AG04450 (cell line): Measurements from ENCODE around the gene AP2B1. TPM values are rescaled to one million over a fixed set of nuclear protein-coding genes. Genes with fewer than 3 reads are reported as not detected.
"Not testable (repeated sequence)": the region's sequence is repeated elsewhere in the genome, so short reads cannot be mapped to it uniquely, and the experiment has no call there.

Source experiments
- CTCF ChIA-PET: fragments of 300-600, 350-600 bp; formaldehyde crosslinking; extraction: SDS; loops from one replicate; lab custom pipeline; 2022; ENCODE audit warnings: antibody characterized with exemption, inconsistent platforms; lab: Charles Lee
- POLR2A ChIA-PET: fragments of 350-600 bp; formaldehyde crosslinking; extraction: SDS; loops from one replicate; lab custom pipeline; 2021; ENCODE audit warnings: antibody characterized with exemption, inconsistent platforms; lab: Yijun Ruan, JAX
- DNase-seq: peaks from one replicate; pipeline ENCODE4 v3.0.0-alpha.2; 2011; ENCODE audit warnings: low read depth, low spot score
- H3K27ac ChIP-seq: one replicate; pipeline ENCODE4 v1.5.1; 2012; ENCODE audit warnings: low read depth, low read length, control low read depth
- H3K27me3 ChIP-seq: one replicate; pipeline ENCODE4 v1.6.0; 2012; ENCODE audit warnings: low read length; ENCODE audit not compliant: control insufficient read depth, insufficient read depth
- H3K4me3 ChIP-seq: 2 replicates; pipeline ENCODE4 v1.5.1; 2011; ENCODE audit warnings: mild to moderate bottlenecking, low read depth, low read length, control low read depth
- H3K9me3 ChIP-seq: 2 replicates; pipeline ENCODE4 v1.5.1; 2012; ENCODE audit warnings: low read length; ENCODE audit not compliant: control insufficient read depth, insufficient read depth
- polyA plus RNA-seq: library from polyadenylated mRNA; depleted of rRNA; stranded (reverse); fragments of >200 nt; gene quantifications from 2 replicates; pipeline ENCODE4 v1.2.3, GENCODE V29; 2011
- TF ChIP-seq, protein P1 (sequence below): IDR thresholded peaks from 2 replicates; pipeline ENCODE4 v1.5.1; 2011; ENCODE audit warnings: low read depth, low read length, control low read depth, inconsistent platforms

The AP2B1 gene
- polyA plus RNA-seq, 1 experiment: 258 TPM

DNA sequence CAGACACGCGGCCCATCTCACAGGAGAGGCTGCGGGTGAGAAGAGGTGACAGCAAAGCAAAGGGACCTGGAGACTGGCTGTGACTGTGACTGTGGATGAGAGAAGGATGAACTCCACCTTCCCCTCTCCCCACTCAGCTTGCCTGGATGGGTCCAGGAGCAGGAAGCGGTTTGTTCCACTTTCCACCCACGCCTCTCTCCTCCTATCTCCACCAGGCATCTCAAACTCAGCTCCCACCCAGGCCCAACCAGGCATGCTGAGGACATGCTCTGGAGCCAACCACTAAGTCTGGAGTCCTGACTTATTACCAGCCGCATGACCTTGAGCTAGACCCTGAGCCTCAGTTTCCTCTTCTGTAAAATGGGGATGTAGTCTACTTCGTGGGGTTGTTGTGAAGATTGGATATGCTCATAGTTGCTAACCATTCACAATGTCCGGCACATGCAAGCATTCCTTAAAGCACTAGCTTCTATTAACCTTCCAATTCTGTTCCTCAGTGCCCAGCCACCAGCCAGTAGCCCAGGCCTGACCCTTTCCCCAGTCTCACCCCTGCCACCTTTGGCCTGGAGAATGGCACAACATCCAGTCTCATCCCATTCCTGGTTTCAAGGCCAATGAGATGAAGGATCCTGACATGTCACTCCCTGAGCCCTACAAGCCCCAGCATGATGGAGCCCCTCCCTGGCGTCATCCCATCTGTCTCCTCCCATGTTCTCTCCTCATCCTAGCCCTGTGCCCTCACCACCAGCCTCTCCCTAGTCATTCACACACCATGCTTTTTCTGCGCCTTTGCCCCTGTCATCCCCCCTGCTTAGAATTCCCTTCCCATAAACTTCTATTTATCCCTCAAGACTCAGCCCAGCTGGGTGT, 163.6 kb downstream of the AP2B1 start:
- no peaks in the 10 kb centered on the region; the same call in 1 of the 2 replicates for H3K9me3 ChIP-seq
- H3K27me3 ChIP-seq: peaks cover 35% of the 10 kb centered on the region
- CTCF ChIA-PET: interaction anchor here (0.5 to 9.3 kb wide), 6 partner anchors 13 to 219 kb away, joined by 6 to 357 read pairs (median 12); no protein-coding TSS in a partner anchor
- POLR2A ChIA-PET: interaction anchor here (1.3 kb wide), 1 partner anchor 58 kb away, joined by 3 read pairs; the partner anchor contains the start of gene TAF15
- TF ChIP-seq, protein P1, sequence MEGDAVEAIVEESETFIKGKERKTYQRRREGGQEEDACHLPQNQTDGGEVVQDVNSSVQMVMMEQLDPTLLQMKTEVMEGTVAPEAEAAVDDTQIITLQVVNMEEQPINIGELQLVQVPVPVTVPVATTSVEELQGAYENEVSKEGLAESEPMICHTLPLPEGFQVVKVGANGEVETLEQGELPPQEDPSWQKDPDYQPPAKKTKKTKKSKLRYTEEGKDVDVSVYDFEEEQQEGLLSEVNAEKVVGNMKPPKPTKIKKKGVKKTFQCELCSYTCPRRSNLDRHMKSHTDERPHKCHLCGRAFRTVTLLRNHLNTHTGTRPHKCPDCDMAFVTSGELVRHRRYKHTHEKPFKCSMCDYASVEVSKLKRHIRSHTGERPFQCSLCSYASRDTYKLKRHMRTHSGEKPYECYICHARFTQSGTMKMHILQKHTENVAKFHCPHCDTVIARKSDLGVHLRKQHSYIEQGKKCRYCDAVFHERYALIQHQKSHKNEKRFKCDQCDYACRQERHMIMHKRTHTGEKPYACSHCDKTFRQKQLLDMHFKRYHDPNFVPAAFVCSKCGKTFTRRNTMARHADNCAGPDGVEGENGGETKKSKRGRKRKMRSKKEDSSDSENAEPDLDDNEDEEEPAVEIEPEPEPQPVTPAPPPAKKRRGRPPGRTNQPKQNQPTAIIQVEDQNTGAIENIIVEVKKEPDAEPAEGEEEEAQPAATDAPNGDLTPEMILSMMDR: no peak
- no peak for DNase-seq
- H3K4me3 ChIP-seq: no peak overlapping the region
- H3K27ac ChIP-seq: no peak overlapping the region

DNA sequence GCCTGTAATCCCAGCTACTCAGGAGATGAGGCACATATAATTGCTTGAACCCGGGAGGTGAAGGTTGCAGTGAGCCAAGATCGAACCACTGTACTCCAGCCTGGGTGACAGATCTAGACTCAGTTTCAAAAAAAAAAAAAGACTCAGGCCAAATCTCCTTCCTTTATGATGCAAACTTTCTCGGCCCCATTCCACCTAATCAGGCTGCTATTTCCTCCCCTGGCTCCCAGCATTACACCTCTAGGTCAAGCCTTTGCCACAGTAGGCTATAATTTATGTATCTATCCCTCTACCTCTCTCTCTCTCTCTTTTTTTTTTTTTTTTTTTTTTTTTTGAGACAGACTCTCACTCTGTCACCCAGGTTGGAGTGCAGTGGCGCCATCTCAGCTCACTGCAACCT, 164.4 kb downstream of the AP2B1 start:
- POLR2A ChIA-PET: not testable (repeated sequence)
- CTCF ChIA-PET: interaction anchor here (2.4 to 9.3 kb wide), 2 partner anchors 12 to 136 kb away, joined by 15 to 357 read pairs; no protein-coding TSS in a partner anchor

DNA sequence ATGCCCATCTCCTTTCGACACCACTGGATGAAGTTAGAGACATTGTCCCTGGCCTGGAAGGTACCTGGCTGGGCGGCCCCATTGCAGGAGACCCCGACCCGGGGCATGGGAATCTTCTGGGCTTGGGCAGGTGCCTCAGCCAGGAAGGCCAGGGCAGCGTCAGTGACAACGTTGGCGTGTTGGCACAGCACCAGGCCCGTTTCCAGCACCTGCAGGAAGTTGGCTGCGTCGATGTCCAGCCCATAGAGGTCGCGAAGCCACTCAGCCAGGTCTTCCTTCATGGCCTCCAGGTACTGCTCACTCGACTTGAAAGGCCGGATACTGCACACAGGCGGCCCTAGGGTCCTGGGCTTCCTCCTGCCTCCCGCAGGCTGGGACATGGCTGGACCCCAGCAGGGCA, 165.3 kb downstream of the AP2B1 start:
- Histone ChIP-seq H3K27me3 (peaks cover 39% of the 10 kb centered on the region), H3K9me3 (no peaks in the 10 kb centered on the region; the same call in 1 of the 2 replicates), H3K27ac (no peak overlapping the region), H3K4me3 (no peak overlapping the region)
- ChIA-PET POLR2A (no interaction called here), CTCF (interaction anchor here (1.9 kb wide), 1 partner anchor 139 kb away, joined by 5 read pairs; no protein-coding TSS in a partner anchor)
- no peak for DNase-seq
- TF ChIP-seq, protein P1: no peak

More for the DNA sequence above, 164.4 kb downstream of the AP2B1 start:
- not testable (repeated sequence) for DNase-seq, H3K4me3 ChIP-seq, H3K27ac ChIP-seq, H3K9me3 ChIP-seq
- peaks cover 36% of the 10 kb centered on the region for H3K27me3 ChIP-seq

DNA sequence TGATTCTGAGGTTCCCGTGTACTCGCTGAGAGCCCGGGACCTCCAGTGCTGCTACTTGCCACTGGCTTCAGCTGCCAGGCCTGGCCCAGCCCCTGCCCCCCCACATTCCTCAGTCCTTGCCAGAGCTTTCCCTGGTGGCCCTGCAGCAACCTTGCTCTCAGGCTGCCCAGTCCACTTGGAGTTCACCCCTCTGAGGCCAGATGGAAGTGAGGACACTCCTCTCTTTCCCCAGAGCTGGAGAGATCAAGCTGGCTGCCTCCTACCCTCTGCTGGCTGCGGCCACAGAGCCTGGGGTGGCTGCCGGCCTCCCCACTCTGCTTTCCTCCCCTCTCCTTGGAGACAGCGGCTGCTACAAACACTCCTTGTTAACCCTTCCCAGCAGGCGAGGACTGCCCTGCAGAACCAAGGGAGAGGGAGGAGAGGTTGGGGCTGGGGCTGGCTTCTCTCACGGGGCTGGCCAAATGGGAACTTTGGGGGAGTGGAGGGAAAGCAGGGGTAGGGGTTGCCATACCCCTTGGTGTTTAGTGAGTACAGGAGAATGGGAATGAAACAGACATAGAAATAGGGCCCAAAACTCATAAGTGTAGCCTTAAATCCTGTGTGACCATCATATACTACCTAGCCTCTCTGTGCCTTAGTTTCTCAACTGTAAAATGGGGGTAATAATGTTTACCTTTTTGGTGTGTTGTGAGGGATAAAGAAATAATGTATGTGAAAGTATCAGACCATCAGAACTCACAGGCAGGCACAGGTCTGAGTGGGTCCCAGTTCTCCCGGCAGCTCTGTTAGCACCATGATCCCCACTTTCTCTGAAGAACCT, 166.0 kb downstream of the AP2B1 start, which contains the start of gene GAS2L2:
Gene GAS2L2 (minus strand): TSS at position 295 of the 820 bp plus-strand sequence. CDS start 389 bp downstream, outside the sequence.
- TF ChIP-seq, protein P1: no peak
- H3K9me3 ChIP-seq: no peaks in the 10 kb centered on the region; the same call in 1 of the 2 replicates
- no peak for DNase-seq
- ChIA-PET CTCF (interaction anchor here (1.0 to 1.9 kb wide), 2 partner anchors 10 to 140 kb away, joined by 4 to 5 read pairs; no protein-coding TSS in a partner anchor), POLR2A (no interaction called here)
- no peak within 1 kb of the TSS for H3K4me3 ChIP-seq
- peaks cover 40% of the 10 kb centered on the region for H3K27me3 ChIP-seq
- H3K27ac ChIP-seq: no peak within 1 kb of the TSS

DNA sequence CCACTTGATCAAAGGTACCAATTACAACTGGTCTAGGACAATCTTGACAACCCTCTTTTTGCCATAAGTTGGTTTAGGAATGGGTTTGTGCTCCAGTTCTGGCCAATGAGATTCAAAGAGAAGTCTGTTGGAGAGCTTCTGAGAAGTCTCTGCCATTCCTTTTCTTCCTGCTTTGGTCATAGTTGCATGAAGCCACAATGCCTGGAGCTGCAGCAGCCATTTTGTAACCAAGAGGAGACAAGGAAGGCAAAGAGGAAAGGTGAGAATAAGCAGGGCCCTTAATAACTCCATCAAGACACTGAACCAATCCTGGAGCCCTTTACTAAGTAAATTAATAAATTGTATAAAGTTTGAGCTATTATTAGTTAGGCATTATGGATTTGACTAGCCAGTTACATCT, 170.1 kb downstream of the AP2B1 start:
- Histone ChIP-seq H3K4me3 (no peak overlapping the region), H3K27me3 (peaks cover 30% of the 10 kb centered on the region), H3K27ac (no peak overlapping the region), H3K9me3 (no peaks in the 10 kb centered on the region)
- DNase-seq: no peak
- POLR2A ChIA-PET: no interaction called here
- CTCF ChIA-PET: interaction anchor here (1.4 to 3.3 kb wide), 4 partner anchors 9 to 144 kb away, joined by 4 to 17 read pairs (median 9); partner anchors contain the start of gene TAF15
- TF ChIP-seq, protein P1: no peak
